HG02840 (cell line): ENCODE results near the gene DYNLT3.

Experiments used
- ATAC-seq: cut with Tn5 transposase; IDR thresholded peaks from one replicate; pipeline ENCODE4 v1.9.1; 2021; ENCODE audit warnings: mild to moderate bottlenecking, moderate library complexity, moderate number of reproducible peaks; ENCODE audit not compliant: unreplicated experiment, low FRiP score

The DYNLT3 gene

DNA sequence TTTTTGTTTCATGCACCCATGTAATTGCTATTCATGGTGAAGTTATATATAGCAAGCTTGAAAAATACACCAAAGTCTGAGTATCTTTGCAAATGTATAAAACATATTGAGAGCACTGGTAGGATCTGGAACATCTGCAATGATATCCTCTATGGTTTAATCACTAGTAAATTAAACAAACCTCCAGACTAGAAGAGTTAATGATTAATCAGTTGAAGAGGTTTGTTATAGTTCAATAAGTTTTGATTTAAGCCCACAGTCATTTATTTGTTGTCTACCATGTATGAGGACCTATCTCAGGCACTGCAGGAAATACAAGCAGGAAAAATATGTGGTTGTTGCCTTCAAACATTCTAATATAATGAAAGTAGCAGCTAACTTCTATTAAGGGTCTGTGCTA, 51.1 kb downstream of the DYNLT3 start:
- ATAC-seq: no peak
